Lung (tissue), 12 donors: Measurements from ENCODE around the gene CRYZL1. TPM values are rescaled to one million over a fixed set of nuclear protein-coding genes. Genes with fewer than 3 reads are reported as not detected.
A peak's percentile ranks its signal among the peaks of the same experiment; 100 is the strongest.

Source experiments
- ATAC-seq: fragments of 200-7000 bp; cut with Tn5 transposase; one replicate; pipeline ENCODE4 v1.9.1; 2020; ENCODE audit warnings: moderate number of reproducible peaks; ENCODE audit not compliant: insufficient read depth, low FRiP score
- DNase-seq, 3 donors: peaks; one replicate each; pipeline ENCODE4 v3.0.0-alpha.2; 2013 to 2017
- H3K27ac ChIP-seq, 2 donors: one replicate each; pipeline ENCODE4 v1.5.1; 2013; ENCODE audit warnings: mild to moderate bottlenecking in 2 of 2, moderate library complexity in 2 of 2, control low read depth in 1 of 2, inconsistent platforms in 1 of 2, low read depth in 1 of 2, low read length in 1 of 2
- H3K27me3 ChIP-seq, 3 donors: one replicate each; pipeline ENCODE4 v1.5.1; 2013; ENCODE audit warnings: low read length in 2 of 3; ENCODE audit not compliant: control insufficient read depth in 3 of 3, insufficient read depth in 3 of 3
- H3K36me3 ChIP-seq, 4 donors: one replicate each; pipeline ENCODE4 v1.5.1; 2013; ENCODE audit warnings: low read length in 4 of 4, mild to moderate bottlenecking in 1 of 4, moderate library complexity in 1 of 4; ENCODE audit not compliant: control insufficient read depth in 4 of 4, insufficient read depth in 4 of 4
- H3K4me1 ChIP-seq, 5 donors: one replicate each; pipeline ENCODE4 v1.5.1; 2013; ENCODE audit warnings: low read length in 5 of 5, mild to moderate bottlenecking in 2 of 5, moderate library complexity in 1 of 5; ENCODE audit not compliant: control insufficient read depth in 5 of 5, insufficient read depth in 5 of 5
- H3K4me3 ChIP-seq: one replicate; pipeline ENCODE4 v1.5.1; 2013; ENCODE audit warnings: mild to moderate bottlenecking, control low read depth, moderate library complexity
- H3K9ac ChIP-seq, 2 donors: one replicate each; pipeline ENCODE4 v1.5.1; 2013; ENCODE audit warnings: low read length in 2 of 2, control low read depth in 1 of 2; ENCODE audit not compliant: insufficient read depth in 1 of 2
- H3K9me3 ChIP-seq, 4 donors: one replicate each; pipeline ENCODE4 v1.5.1; 2013; ENCODE audit warnings: low read length in 3 of 4, mild to moderate bottlenecking in 1 of 4, moderate library complexity in 1 of 4; ENCODE audit not compliant: control insufficient read depth in 4 of 4, insufficient read depth in 3 of 4
- CTCF ChIP-seq: IDR thresholded peaks from 2 replicates; pipeline ENCODE4 v1.5.1; 2012; ENCODE audit warnings: mild to moderate bottlenecking; ENCODE audit errors: control extremely low read depth, extremely low read depth
- WGBS, 2 donors: extraction: QIAGEN DNeasy Blood & Tissue Kit; methylation state at CpG; one replicate each; pipeline ENCODE4 v1.1.7; 2013; 5-methylcytosine and 5-hydroxymethylcytosine counted together
- polyA plus RNA-seq, 2 donors: library from polyadenylated mRNA; stranded (reverse); fragments of 200-250 nt; gene quantifications; one replicate each; pipeline ENCODE4 v1.2.1, GENCODE V29; 2013
- total RNA-seq, 2 donors: library from RNA; depleted of rRNA in 1 of 2; stranded (reverse); fragments of >200 nt in 1 of 2; gene quantifications; one replicate each; pipeline ENCODE4 v1.2.1, GENCODE V29; 2014 to 2021
- donor health status: control.
- donor health status: control.
- donor health status: Bipolar disorder and iron deficiency.
- donor health status: healthy.
- donor health status: DM: yes; HTN: yes; CAD: no.

The CRYZL1 gene
- total and polyA plus RNA-seq, 4 donors, result 16.4 to 64.2 (median 30.3) TPM

GRCh38 chr21:33572350-33572749 lies 69.2 kb downstream of the CRYZL1 start:
- Histone ChIP-seq H3K9me3 (no peaks in the 10 kb centered on the region), H3K27me3 (no peaks in the 10 kb centered on the region), H3K4me3 (no peak overlapping the region), H3K4me1 (peaks cover 0 to 2% (median 0%) of the 10 kb centered on the region in 5 donors), H3K27ac (no peak overlapping the region), H3K9ac (no peak overlapping the region), H3K36me3 (peaks cover 19 to 67% (median 38%) of the 10 kb centered on the region in 4 donors)
- DNase-seq (peak in 1 of 3 donors; percentile 4), ATAC-seq (no peak)
- no peak for TF ChIP-seq CTCF
- 54 to 63% methylated on average over 3 of the region's 3 CpGs for WGBS, 2 donors

GRCh38 chr21:33569991-33570390 lies 71.5 kb downstream of the CRYZL1 start:
- Histone ChIP-seq H3K36me3 (peaks cover 14 to 61% (median 29%) of the 10 kb centered on the region in 4 donors), H3K9ac (no peak overlapping the region), H3K9me3 (no peaks in the 10 kb centered on the region), H3K4me1 (peaks cover 0 to 2% (median 0%) of the 10 kb centered on the region in 5 donors), H3K27ac (no peak overlapping the region), H3K4me3 (no peak overlapping the region), H3K27me3 (no peaks in the 10 kb centered on the region)
- no peak for TF ChIP-seq CTCF
- WGBS, 2 donors, result 94 to 96% methylated on average over 5 of the region's 5 CpGs
- ATAC-seq (no peak), DNase-seq (no peak)

- H3K9ac ChIP-seq, result no peak overlapping the region
- DNase-seq (no peak), ATAC-seq (no peak)
- H3K4me3 ChIP-seq, result no peak overlapping the region
- WGBS, 2 donors, result 82 to 85% methylated on average over 2 of the region's 2 CpGs
- H3K27ac ChIP-seq, result no peak overlapping the region
- H3K9me3 ChIP-seq, result no peaks in the 10 kb centered on the region
- TF ChIP-seq CTCF, result no peak
- H3K27me3 ChIP-seq, result no peaks in the 10 kb centered on the region
- peaks cover 0 to 2% (median 0%) of the 10 kb centered on the region in 5 donors for H3K4me1 ChIP-seq
- H3K36me3 ChIP-seq, result peaks cover 13 to 58% (median 25%) of the 10 kb centered on the region in 4 donors
These were observed 73.1 kb downstream of the CRYZL1 start for GRCh38 chr21:33568448-33568847.

- H3K9me3 ChIP-seq, result no peaks in the 10 kb centered on the region
- no peak for TF ChIP-seq CTCF
- no peak overlapping the region for H3K9ac ChIP-seq
- peaks cover 0 to 2% (median 0%) of the 10 kb centered on the region in 5 donors for H3K4me1 ChIP-seq
- H3K36me3 ChIP-seq, result peaks cover 13 to 55% (median 23%) of the 10 kb centered on the region in 4 donors
- no peak for ATAC-seq
- 80 to 85% methylated on average over 6 of the region's 6 CpGs for WGBS, 2 donors
- H3K27me3 ChIP-seq, result no peaks in the 10 kb centered on the region
- DNase-seq, result no peak
- no peak overlapping the region for H3K27ac ChIP-seq
- no peak overlapping the region for H3K4me3 ChIP-seq
These were observed 73.6 kb downstream of the CRYZL1 start for GRCh38 chr21:33567914-33568313.
